HG03342 (cell line): ENCODE data around the gene F13A1.

Experiments
- ATAC-seq: cut with Tn5 transposase; IDR thresholded peaks from one replicate; pipeline ENCODE4 v1.9.1; 2021; ENCODE audit warnings: mild to moderate bottlenecking, moderate library complexity; ENCODE audit not compliant: unreplicated experiment

Gene F13A1

GRCh38 chr6:6319952-6320811 is at the start of gene F13A1:
Gene F13A1, minus strand, starts transcription at chr6:6320662. Its CDS starts 1,998 bp downstream, at chr6:6318664.
- ATAC-seq: peak; percentile 54

GRCh38 chr6:6368684-6369052 is 48.2 kb upstream of the F13A1 start:
- ATAC-seq: no peak

GRCh38 chr6:6368040-6368683 is 47.7 kb upstream of the F13A1 start:
- ATAC-seq: no peak

- ATAC-seq: no peak
Measured at GRCh38 chr6:6366803-6367202, 46.3 kb upstream of the F13A1 start.

GRCh38 chr6:6365242-6365641 is 44.8 kb upstream of the F13A1 start:
- ATAC-seq: no peak

- no peak for ATAC-seq
Measured at GRCh38 chr6:6362056-6362840, 41.8 kb upstream of the F13A1 start.

- ATAC-seq: no peak
Measured at GRCh38 chr6:6357530-6357929, 37.1 kb upstream of the F13A1 start.

- ATAC-seq: no peak
Measured at GRCh38 chr6:6357032-6357431, 36.6 kb upstream of the F13A1 start.

GRCh38 chr6:6352772-6353171 is 32.3 kb upstream of the F13A1 start:
- ATAC-seq: no peak

GRCh38 chr6:6351511-6352025 is 31.1 kb upstream of the F13A1 start:
- ATAC-seq: no peak

GRCh38 chr6:6350696-6351095 is 30.2 kb upstream of the F13A1 start:
- no peak for ATAC-seq

GRCh38 chr6:6348256-6348655 is 27.8 kb upstream of the F13A1 start:
- no peak for ATAC-seq

GRCh38 chr6:6346427-6347023 is 26.1 kb upstream of the F13A1 start:
- ATAC-seq: no peak

- ATAC-seq: no peak
Measured at GRCh38 chr6:6333501-6333900, 13.0 kb upstream of the F13A1 start.

- peak; percentile 30 for ATAC-seq
Measured at GRCh38 chr6:6332811-6333244, 12.4 kb upstream of the F13A1 start.

GRCh38 chr6:6331946-6332601 is 11.6 kb upstream of the F13A1 start:
- peak; percentile 58 for ATAC-seq

GRCh38 chr6:6331393-6331792 is 10.9 kb upstream of the F13A1 start:
- ATAC-seq: peak; percentile 68

GRCh38 chr6:6330407-6330806 is 9.9 kb upstream of the F13A1 start:
- no peak for ATAC-seq

- ATAC-seq: no peak
Measured at GRCh38 chr6:6328451-6328850, 8.0 kb upstream of the F13A1 start.

- ATAC-seq: no peak
Measured at GRCh38 chr6:6323352-6323751, 2.9 kb upstream of the F13A1 start.
